Amygdala (tissue), 56 donors: ENCODE data around the gene RBFOX2.

ENCODE experiments used
- DNase-seq, 56 donors: peaks; one replicate each; lab custom pipeline; 2025; lab: John Stamatoyannopoulos, UW

RBFOX2 gene

DNA sequence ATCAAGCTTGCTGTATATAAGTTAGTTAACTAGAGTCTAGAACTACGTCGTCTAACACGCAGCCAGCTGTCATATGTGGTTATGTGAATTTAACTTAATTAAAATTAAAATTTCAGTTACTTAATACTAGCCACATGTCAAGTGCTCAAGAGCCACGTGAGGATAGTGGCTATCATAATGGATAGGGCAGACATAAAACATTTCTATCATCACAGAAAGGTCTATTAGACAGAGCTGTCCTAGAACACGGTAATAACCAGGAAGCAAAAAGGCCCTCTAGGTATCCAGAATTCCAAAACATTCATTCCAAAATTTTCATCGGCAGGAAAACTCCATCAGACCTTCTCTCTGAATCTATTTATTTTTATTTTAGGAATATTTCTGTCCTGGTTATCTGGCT lies 123.9 kb downstream of the RBFOX2 start:
- DNase-seq, result no peak

DNA sequence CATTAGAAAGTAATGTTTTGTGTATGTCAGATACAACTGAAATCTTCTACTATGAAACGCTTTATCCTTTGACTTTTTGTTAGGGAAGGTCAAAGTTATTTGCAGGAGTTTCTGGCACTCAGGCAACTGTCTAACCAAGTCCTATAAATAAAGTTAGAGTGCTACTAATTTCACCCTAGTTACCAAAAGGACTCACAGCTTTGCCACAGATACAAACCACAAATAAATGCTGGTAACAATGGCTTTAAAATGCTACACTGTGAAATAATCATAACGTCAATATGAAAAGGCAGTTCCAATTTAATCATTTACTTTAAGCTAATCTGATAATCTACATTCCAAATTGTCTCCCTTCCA lies 124.3 kb downstream of the RBFOX2 start:
- no peak for DNase-seq

DNA sequence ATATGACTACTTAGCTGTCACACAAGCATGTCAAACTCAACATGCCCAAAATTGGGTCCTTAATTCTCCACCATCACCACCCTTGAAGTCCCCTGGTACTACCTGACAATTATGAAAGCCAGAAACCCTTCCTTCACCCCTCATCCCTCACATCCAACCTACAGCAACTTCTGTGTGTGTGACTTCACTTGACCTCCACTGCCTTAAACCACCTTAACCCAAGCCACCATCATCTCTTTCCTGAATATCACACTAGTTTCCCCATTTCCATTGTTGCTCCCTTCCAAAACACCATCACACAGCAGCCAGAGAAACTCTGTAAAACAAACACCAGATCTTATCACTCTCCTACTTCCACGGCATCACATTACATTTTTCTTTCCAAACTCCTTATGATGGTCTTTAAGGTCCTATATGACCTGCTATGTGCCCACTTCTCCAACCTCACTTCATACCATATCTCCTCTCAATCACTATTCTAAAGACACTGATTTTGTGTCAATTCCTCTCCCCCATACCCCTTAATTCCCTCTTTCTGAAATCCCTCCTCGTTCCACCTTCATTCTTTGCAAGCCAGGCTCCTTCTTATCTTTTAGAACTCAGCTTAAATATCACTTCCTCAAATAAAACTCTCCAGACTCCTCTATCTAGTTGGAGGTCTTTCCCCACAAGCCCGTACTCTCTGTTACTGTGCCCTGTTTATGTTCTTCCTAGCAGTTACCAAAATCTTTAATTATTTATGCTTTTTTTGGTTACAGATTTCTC lies 124.9 kb downstream of the RBFOX2 start:
- DNase-seq, result no peak

DNA sequence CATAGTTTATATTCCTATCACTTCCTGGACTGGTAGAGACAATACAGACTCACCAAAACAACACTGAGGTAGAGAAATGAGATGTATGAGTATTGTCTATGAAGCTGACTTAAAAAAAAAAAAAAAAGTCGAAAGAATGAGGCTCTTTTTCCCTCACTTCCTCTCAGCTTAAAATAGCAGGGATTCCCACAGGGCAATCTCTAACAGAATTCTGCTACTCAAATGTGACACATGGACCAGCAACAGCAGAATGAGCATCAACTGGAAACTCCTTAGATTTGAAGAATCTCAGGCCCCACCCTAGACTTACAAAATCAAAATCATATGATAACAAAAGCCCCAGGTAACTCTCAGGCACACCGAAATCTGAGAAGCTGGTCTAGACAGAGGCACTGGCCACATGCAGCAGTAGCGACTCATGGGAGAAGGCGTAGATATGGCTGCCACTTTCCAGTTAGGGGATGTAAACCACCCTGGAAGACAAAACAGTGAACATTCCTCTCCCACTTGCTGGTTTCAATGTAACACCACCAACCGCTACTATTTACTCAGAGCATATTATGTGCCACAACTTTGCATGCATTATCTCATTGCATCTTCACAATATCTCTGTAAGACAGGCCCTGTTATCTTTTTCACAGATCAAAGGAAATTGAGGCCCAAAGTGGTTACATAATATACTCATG lies 128.0 kb downstream of the RBFOX2 start:
- no peak for DNase-seq

DNA sequence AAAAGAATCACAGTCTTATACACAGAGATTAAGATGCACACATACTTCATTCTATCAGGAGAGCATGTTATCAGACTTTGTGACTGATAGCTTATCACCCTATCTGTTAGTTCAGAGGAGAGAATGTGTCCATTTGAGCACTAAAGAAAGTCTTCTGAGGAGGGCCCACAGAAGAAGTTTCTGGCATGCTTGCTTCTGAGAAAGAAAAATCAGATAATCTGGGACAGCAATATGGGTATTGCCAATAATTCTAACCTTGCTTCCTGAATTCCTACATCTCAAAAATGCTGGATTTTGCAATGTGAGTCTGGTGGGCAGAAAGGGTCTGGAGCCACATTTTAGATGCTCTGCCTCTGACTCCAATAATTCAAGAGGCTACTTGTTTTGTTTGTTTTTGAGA lies 128.9 kb downstream of the RBFOX2 start:
- DNase-seq, result no peak

DNA sequence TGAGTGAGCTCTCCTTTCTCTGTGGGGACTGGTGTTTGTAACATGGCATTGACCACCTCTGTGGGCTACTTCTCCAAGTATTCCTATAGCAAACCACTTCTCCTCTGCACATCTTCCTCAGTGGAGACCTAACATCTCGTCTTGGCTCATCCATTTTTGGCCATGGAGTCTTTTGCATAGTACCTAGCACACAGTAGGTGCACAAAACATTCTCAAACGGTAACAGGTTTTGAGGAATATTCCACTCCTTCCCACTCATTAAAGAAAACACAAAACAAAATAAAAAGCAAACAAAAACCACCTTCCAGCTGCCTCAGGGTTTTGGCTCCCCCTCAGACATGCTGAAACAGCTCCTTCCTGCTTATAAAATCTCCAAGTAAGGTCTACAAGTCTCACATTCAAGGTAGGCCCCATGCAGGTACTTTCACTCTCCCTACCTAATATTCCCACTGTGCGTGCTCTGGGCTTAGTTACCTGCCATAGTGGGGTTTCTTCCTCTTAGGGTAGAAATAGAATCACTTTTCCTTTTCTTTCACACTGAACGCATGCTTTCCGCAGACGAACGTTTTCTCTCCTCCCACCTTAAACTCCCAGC lies 132.4 kb downstream of the RBFOX2 start:
- DNase-seq, result no peak

DNA sequence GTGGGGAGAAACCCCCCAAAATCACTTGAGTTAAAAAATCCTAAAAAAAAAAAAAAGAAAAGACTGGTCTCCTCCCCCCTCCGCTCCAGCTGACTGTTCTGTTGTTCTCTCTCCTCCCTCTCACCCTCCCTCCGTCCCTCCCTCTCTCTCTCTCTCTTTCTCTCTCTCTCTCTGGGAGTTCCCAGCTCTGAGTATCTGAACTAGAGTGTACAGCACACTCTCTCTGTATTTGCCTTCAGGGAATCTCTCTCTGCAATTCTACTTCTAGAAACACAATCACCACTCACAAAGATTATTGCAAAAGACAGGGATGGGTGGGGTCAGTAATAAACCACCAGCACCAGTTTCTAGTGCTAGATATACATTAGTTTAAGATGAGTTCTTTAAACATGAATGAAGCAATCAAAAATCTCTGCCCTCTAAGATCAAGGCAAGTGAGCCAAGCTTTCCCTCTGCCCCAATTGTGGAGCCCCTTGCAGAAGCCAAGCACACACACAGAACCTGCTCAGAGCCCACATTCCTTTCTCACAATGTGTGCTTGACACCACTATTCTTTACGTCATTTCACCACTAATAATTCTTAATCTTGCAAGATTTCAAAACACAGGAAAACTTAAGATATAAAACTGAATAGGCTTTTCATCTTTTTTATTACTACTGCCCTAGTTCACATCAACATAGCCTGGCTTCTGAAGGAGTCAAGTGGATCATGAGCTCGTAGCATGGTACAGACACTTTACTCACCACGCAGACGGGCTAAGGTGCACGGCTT lies 133.5 kb downstream of the RBFOX2 start:
- peak in 9 of 56 donors; percentile 4 to 37 (median 22) for DNase-seq

DNA sequence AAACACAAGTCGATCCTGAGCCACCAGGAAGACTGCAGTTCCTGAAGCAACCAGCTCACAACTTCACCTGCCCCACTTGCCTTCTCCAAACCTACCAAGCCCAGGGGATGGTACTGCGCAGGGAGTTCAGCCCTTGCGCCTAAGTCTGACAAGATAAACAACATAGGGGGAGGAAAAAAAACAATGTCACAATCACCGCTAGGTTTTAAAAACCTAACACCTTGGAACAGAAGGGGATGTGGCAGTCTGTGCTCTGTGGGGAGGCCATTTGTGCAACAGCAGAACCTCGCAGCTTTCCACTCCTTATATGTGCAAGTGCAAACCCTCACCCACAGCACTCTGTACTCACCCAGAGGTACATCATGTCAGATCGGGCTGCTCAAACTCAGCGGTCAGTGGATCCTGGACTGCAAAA lies 134.2 kb downstream of the RBFOX2 start:
- peak in 1 of 56 donors; percentile 32 for DNase-seq

DNA sequence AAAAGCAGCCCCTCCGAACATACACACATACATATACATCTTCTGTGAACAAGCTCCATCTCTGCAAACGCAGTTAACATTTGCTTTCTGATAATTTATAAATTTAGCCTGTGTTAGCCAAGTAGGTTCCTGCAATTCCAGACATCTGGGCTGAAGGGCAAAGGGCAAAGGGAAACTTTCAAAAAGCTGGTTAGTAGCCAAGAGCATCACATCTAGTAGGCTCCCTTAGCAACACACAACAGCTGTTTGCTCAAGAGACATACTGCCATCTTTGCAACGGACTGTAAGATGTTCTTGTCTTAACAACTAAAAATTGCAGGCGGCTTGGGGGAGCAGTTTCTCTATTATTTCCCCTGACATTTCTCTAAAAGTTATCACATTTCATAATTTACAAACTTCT lies 134.9 kb downstream of the RBFOX2 start:
- DNase-seq, result no peak

DNA sequence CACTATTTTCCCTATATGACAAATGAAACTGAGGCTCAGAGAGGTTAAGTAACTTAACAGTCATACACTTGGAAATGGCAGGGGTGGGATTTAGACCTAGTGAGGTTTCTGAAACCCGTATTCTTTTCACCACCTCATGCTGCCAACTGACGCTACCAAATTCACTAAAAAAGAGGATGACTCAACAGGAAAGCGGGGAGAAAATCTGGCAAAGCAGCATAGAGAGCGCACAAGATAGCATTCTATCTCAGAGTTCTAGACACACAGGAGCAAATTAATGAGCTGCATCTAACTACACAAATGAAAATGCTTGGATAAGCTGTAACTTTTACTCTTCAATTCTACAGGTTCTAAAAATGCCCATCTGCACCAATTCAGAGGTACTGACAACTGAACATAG lies 136.4 kb downstream of the RBFOX2 start:
- peak in 2 of 56 donors; percentile 5 to 11 for DNase-seq

DNA sequence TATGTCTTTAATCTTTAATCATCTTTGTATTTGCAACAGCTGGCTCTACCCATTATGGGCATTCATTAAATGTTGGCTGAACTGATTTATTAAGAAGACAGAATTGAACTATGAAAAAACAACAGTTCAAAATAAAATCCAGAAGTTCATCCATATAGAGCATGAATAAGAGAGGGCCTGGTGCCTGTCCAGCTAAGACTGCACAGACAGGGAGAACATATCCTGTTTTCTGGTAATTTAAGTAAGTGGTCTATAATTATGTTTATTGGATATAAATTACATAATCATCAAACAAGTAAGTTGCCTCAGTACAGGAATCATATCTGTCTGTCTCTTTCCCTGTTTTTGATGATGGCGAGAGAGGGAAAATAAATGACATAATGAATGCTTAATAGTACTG lies 137.2 kb downstream of the RBFOX2 start:
- no peak for DNase-seq

DNA sequence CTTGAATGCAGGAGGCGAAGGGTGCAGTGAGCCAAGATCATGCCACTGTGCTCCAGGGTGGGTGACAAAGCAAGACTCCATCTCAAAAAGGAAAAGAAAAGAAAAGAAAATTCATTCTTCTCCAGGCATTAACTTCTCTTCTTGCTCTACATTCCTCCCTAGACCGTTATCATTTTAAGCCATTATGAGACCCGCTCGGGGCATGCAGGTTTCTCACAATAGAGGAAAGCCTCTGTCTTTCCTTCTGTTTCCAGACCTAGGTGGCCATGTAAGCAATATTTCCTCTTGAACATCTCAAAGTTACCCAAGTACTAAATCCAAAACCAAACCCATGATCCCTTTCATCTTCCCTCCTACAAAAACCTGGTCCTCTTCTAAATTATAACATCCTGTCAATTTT lies 139.6 kb downstream of the RBFOX2 start:
- DNase-seq, result no peak

DNA sequence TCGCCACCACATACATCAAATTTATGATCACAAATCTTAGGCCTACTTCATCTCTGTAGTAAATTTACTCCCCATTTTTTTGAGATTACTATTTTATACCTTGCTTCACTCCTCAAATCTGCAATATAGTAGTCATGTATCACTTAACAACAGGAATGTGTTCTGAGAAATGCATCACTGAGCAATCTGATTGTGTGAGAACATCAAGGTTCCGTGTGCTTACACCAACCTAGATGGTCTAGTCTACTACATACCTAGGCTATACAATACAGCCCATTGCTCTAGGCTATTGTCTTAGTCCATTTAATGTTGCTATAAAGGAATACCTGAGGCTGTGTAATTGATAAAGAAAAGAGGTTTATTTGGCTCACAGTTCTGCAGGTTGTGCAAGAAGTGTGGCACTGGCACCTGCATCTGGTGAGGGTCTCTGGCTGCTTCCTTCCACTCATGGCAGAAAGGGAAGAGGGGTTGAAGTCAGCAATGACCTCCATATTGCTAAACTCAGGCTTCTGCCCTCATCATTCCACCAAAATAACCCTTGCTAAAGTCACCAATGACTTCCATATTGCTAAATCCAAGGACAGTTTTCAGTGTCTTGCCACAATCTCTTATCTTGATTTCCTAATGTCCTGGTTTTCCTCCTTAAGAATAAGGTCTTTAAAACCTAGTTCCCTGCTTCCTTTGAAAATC lies 140.3 kb downstream of the RBFOX2 start:
- no peak for DNase-seq

DNA sequence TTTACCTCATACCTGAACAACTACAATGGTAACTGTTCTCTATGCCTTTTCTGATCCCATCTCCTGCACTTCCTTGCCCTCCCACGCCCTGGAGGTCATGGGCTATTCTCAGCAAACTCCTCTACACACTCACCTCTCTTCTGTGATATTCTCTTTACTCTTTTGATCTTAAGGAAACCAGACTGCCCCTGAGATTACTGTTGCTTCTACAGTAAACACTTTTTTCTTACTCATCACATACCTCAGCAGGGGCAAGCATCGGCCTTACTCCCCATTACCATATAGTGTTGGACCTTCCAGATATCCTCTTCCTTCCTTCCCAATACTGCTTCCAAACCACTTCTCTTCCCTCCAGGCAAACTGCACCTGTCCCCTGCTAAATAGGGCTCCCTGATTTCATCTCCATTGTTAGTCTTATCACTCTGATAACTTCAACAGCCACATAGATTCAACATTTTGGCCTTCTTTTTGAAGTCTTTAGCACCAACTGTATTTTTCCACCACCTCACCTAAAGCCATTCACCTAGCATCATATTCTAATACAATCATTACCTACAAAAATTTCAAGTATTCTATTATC lies 141.2 kb downstream of the RBFOX2 start:
- no peak for DNase-seq

DNA sequence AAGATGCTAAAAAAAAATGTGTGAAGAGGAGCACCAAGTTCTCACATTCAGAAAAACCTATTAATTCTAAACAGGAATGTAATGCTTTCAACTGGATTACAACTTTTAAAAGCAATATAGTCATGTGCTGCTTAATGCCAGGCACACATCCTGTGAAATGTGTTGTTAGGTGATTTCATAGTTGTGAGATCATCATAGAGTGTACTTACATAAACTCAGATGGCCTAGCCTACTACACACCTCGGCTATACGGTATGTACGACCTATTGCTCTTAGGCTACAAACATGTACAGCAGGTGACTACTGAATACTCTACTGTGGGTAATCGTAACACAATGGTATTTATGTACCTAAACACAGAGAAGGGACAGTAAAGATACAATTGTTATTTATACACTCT lies 142.3 kb downstream of the RBFOX2 start:
- DNase-seq, result no peak

DNA sequence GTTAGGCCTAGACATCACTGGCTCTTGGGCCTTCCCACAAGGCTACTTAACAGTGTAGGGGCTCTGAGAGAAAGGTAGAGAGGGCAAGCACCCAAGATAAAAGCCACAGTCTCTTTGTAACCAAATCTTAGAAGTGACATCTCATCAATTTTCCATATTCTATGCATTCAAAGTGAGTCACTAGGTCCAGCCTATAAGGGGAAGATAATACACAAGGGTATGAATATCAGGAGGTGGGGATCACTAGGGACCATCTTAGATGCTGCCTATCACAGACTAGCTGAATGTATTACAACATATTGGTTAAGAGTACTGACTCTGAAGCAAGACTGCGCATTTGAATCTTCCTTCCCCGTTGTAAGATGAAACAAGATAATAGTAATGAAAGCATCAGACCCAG lies 144.1 kb downstream of the RBFOX2 start:
- no peak for DNase-seq

DNA sequence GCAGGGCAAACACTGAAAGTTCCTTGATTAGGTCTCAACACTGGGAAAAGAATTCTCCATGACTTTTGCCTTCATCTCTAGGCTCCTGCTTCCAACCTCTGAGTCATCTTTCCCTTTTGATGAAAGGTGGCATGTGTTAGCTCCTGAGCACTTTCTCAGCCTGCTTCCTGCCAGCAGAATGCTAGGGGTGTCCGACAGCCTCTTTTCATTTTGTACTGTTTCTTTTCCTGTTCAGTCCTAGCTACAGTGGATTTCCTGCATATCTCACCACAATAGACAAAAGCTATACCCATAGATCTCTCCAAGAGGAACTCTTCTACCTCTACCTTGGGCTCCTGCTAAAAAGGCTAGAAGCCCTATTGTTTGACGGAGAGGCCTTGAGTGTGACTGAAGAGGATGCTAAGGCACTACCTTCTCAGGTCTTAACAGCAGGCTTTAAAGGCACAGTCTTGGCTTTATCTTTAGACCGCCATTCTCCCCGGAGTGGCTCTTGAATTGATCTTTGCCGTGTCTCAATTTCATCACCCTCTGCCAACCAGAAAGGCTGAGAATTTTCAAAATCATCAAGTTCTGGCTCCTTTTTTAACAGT lies 145.5 kb downstream of the RBFOX2 start:
- DNase-seq, result no peak

DNA sequence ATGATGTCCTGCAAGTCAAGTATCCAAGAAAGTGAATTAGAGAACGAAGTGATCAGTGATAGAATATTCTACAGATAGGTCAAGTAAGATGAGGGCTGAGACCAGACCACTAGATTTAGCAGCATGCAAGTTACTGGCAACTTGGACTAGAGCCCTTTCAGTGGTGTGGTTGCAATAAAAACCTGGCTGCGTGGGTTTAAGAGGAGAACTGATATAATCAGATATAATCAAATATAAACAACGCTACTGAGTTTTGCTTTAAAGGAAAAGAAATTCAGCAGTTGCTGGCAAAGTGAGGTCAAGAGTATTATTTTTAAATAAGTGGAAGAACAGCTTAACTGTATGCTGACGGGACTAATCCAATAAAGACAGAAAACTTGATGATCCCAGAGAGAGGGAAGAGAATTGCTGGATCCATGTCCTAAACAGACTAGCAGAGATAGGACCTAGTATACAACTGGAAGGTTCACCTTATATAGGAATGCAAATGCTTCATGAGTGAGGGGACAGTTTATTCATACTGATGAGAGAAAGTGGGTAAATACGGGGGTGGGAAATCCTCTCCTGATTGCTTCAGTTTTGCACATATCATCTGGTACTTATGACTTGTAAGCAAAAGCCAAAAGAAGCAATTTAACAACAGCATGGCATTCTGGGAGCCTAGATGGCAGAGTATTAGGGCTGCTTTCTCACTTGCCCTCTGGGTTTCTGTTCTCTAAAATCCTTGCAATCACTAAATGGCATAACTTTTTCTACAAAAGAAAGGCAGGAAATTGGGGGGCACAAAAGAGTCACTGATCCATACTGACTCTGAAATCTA lies 146.2 kb downstream of the RBFOX2 start:
- DNase-seq, result no peak

DNA sequence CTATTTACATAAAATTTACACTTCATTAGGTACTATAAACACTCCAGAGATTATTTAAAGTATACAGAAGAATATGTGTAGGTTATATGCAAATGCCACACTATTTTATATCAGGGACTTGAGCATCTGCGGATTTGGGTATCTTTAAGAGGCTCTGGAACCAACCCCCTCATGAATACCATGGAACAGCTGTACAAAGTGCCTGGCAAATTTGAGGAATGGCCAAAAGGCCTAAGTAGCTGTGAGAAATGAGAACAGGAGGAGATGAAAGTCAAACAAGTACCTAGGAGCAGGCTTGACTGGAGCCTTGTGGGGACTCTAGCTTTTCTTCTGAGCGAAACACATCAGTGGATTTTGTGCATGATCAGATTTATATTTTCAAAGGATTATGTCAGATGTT lies 149.3 kb downstream of the RBFOX2 start:
- DNase-seq, result no peak
